Gastroesophageal sphincter (tissue), 4 donors: ENCODE data around the gene RPRM. TPM values are rescaled to one million over a fixed set of nuclear protein-coding genes. Genes with fewer than 3 reads are reported as not detected.

Source experiments
- ATAC-seq: fragments of 150-250 bp; one replicate; pipeline ENCODE4 v1.9.1; 2016; ENCODE audit warnings: mild to moderate bottlenecking, moderate library complexity
- H3K27ac ChIP-seq, 4 donors: fragments of 200-600 bp; sonication (generic) in 3 of 4; 1 replicate in 3 of 4; 2 replicates in 1 of 4; pipeline ENCODE4 v1.5.1; 2016 to 2019
- H3K27me3 ChIP-seq: fragments of 200-600 bp; sonication (generic); one replicate; pipeline ENCODE4 v1.5.1; 2019
- H3K36me3 ChIP-seq, 2 donors: fragments of 200-600 bp; sonication (generic); one replicate each; pipeline ENCODE4 v1.5.1; 2019; ENCODE audit warnings: control low read depth in 1 of 2
- H3K4me1 ChIP-seq, 3 donors: fragments of 200-600 bp; sonication (generic); 1 replicate in 2 of 3; 2 replicates in 1 of 3; pipeline ENCODE4 v1.5.1; 2016 to 2019; ENCODE audit warnings: control low read depth in 2 of 3
- H3K4me3 ChIP-seq, 2 donors: fragments of 200-600 bp; sonication (generic); one replicate each; pipeline ENCODE4 v1.5.1; 2019; ENCODE audit warnings: mild to moderate bottlenecking in 1 of 2, moderate library complexity in 1 of 2
- H3K9me3 ChIP-seq, 3 donors: fragments of 200-600 bp; sonication (generic); one replicate each; pipeline ENCODE4 v1.5.1; 2017 to 2019; ENCODE audit warnings: control low read depth in 2 of 3
- EP300 ChIP-seq: sonication (generic); formaldehyde crosslinking; IDR thresholded peaks from one replicate; pipeline ENCODE4 v1.6.1; 2017; ENCODE audit warnings: antibody characterized with exemption, mild to moderate bottlenecking
- POLR2A ChIP-seq, 2 donors: fragments of 450-650 bp; IDR thresholded peaks; one replicate each; pipeline ENCODE4 v1.6.1; 2017; ENCODE audit warnings: antibody characterized with exemption in 2 of 2, mild to moderate bottlenecking in 2 of 2, moderate library complexity in 1 of 2
- POLR2AphosphoS5 ChIP-seq: sonication (generic); formaldehyde crosslinking; IDR thresholded peaks from one replicate; pipeline ENCODE4 v1.6.1; 2017; ENCODE audit warnings: antibody characterized with exemption
- WGBS, 2 donors: methylation state at CpG; one replicate each; pipeline ENCODE4 v1.1.5; 2018; ENCODE audit warnings: low coverage in 1 of 2; 5-methylcytosine and 5-hydroxymethylcytosine counted together
- total RNA-seq, 4 donors: library from RNA; depleted of rRNA; stranded (reverse); fragments of >200 nt; gene quantifications; one replicate each; pipeline ENCODE4 v1.1.0, GENCODE V29; 2016
- TF ChIP-seq, protein P1 (sequence below), 4 experiments: fragments of 200-600 bp in 2 of 4; fragments of 450-650 bp in 2 of 4; sonication (generic) in 1 of 4; IDR thresholded peaks; one replicate each; pipeline ENCODE4 v1.5.1; 2017 to 2019; ENCODE audit warnings: antibody characterized with exemption in 4 of 4, mild to moderate bottlenecking in 2 of 4, moderate library complexity in 2 of 4

Gene RPRM
- total RNA-seq, 4 donors from 2014 or later, result 1.2 to 6.6 (median 3.9) TPM

DNA sequence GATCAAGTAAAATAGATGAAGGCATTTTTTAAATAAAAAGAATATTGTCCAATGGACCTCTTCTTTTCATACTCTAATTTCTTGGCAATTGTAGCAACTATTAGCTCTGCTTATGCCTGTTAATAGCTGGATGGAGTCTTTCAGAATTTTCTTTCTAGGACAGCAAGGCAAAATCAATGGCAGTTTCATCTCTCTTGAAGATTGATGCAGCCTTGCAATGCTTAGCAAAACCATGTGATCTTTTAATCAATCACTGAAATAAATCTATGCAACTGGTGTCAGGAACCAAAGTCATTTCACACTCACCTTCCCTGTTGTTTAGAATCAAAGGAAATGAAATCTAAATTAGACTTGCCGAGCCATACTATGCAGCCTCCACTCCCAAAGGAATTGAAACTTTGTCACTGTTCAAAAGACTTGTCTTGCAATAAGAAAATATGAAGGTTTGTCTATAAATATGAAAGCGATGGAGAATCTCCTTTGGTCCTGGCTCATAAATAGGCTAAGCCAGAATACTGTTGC, 16.2 kb downstream of the RPRM start:
- 59 to 70% methylated on average over 2 of the region's 2 CpGs for WGBS, 2 donors
- TF ChIP-seq POLR2AphosphoS5, result no peak
- TF ChIP-seq POLR2A (IDR thresholded peaks at IDR 0.05), result no peak
- TF ChIP-seq EP300, result no peak
- TF ChIP-seq, protein P1, sequence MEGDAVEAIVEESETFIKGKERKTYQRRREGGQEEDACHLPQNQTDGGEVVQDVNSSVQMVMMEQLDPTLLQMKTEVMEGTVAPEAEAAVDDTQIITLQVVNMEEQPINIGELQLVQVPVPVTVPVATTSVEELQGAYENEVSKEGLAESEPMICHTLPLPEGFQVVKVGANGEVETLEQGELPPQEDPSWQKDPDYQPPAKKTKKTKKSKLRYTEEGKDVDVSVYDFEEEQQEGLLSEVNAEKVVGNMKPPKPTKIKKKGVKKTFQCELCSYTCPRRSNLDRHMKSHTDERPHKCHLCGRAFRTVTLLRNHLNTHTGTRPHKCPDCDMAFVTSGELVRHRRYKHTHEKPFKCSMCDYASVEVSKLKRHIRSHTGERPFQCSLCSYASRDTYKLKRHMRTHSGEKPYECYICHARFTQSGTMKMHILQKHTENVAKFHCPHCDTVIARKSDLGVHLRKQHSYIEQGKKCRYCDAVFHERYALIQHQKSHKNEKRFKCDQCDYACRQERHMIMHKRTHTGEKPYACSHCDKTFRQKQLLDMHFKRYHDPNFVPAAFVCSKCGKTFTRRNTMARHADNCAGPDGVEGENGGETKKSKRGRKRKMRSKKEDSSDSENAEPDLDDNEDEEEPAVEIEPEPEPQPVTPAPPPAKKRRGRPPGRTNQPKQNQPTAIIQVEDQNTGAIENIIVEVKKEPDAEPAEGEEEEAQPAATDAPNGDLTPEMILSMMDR (IDR thresholded peaks at IDR 0.05), result no peak
- no peaks in the 10 kb centered on the region for H3K36me3 ChIP-seq
- ATAC-seq, result no peak
- no peaks in the 10 kb centered on the region for H3K4me1 ChIP-seq
- no peak overlapping the region for H3K4me3 ChIP-seq
- H3K27ac ChIP-seq, result no peak overlapping the region
- no peaks in the 10 kb centered on the region for H3K9me3 ChIP-seq
- H3K27me3 ChIP-seq, result no peaks in the 10 kb centered on the region

DNA sequence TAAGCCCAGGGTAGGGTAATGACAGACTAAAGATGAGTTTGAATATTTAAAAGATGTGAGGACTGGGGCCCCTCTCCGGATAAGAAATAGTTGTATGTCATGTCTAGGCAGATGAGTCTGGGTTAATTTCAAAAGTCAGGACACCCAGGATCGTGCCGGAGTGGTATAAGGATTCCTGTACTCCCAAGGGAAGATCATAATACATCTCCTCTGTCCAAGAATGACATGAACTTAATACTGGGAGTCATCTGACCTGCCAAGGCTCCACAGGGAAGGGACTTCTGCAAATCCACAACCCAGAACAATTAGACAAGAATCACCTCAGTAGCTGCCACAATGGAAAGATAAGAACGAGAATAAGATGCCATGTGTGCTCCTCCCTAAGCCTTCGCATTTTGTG, 17.1 kb downstream of the RPRM start:
- Histone ChIP-seq H3K4me1 (no peaks in the 10 kb centered on the region), H3K27ac (no peak overlapping the region), H3K9me3 (no peaks in the 10 kb centered on the region), H3K27me3 (no peaks in the 10 kb centered on the region), H3K4me3 (no peak overlapping the region), H3K36me3 (no peaks in the 10 kb centered on the region)
- TF ChIP-seq EP300 (no peak), POLR2AphosphoS5 (no peak), POLR2A (IDR thresholded peaks at IDR 0.05) (no peak)
- TF ChIP-seq, protein P1 (IDR thresholded peaks at IDR 0.05), result no peak
- 77 to 87% methylated on average over 5 of the region's 5 CpGs for WGBS, 2 donors
- ATAC-seq, result no peak

DNA sequence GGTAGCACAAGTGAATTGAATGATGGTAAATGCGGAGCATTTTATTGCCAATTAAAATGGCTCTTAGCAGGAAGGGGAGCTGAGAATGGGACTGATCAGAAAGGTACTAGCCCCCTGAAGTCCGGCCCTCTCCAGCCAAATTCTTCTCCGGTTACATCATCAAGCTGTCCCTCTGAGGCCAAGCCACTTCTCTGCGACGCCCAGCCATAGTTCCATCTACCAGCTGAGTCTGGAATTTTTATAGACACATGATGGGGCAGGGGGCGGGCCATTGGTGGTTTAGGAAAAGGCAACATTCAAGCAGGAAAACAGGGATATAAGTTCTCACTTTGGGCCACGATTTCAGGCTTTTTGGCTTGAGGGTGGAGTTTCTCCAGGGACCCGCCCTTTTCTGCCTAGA, 22.7 kb downstream of the RPRM start:
- WGBS, 2 donors, result 69 to 73% methylated on average over 4 to 6 of the region's 8 CpGs
- Histone ChIP-seq H3K4me1 (no peaks in the 10 kb centered on the region), H3K27ac (no peak overlapping the region), H3K36me3 (no peaks in the 10 kb centered on the region), H3K9me3 (no peaks in the 10 kb centered on the region), H3K4me3 (no peak overlapping the region), H3K27me3 (no peaks in the 10 kb centered on the region)
- no peak for ATAC-seq
- TF ChIP-seq EP300 (no peak), POLR2AphosphoS5 (no peak), POLR2A (IDR thresholded peaks at IDR 0.05) (no peak)
- TF ChIP-seq, protein P1 (IDR thresholded peaks at IDR 0.05), result no peak

DNA sequence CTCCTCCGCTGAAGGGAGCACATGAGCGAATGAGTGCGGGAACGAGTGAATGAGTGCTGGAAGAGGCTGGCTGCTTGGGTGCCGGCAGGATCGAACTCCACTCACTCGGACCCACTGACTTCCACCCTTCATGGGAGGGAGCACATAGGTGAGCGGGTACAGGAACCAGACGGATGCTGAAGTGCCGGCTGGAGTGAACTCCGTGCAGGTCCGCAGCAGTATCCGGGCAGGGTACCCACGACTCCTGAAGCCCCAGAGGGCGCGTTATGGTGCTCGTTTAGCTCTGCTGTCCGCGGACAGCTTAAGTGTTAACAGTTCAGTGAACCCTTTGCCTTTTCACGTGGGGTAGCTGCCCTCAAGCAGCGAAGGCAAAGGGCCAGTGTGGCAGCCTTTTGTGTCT, 23.2 kb downstream of the RPRM start:
- Histone ChIP-seq H3K4me1 (no peaks in the 10 kb centered on the region), H3K36me3 (no peaks in the 10 kb centered on the region), H3K27ac (no peak overlapping the region), H3K9me3 (no peaks in the 10 kb centered on the region), H3K4me3 (no peak overlapping the region), H3K27me3 (no peaks in the 10 kb centered on the region)
- 88 to 95% methylated on average over 4 to 13 of the region's 21 CpGs for WGBS, 2 donors
- no peak for ATAC-seq
- TF ChIP-seq POLR2AphosphoS5, result no peak
- TF ChIP-seq, protein P1 (IDR thresholded peaks at IDR 0.05), result no peak
- no peak for TF ChIP-seq EP300
- TF ChIP-seq POLR2A (IDR thresholded peaks at IDR 0.05), result no peak

DNA sequence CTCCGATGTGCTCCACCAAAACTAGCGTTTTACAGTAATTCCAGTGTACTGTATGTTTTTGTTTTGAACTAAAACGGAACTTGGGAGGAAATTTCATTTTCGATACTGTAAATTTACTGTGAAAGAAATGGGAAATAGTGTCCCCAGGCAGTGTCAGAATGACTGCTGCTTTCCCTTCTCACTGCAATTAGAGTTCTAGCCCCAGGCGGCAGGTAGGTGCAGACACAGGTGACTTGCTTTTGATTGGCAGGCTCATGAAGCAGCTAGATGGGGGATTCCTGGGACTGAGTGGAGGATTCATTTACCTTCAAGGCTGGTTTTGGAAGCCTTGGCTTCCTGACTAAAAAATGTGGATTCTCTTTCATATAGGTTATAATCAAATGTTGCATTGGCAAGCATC, 27.0 kb downstream of the RPRM start:
- Histone ChIP-seq H3K27me3 (no peaks in the 10 kb centered on the region), H3K36me3 (no peaks in the 10 kb centered on the region), H3K27ac (no peak overlapping the region), H3K9me3 (no peaks in the 10 kb centered on the region), H3K4me3 (no peak overlapping the region), H3K4me1 (no peaks in the 10 kb centered on the region)
- TF ChIP-seq POLR2A (IDR thresholded peaks at IDR 0.05), result no peak
- TF ChIP-seq POLR2AphosphoS5, result no peak
- TF ChIP-seq, protein P1 (IDR thresholded peaks at IDR 0.05), result no peak
- no peak for TF ChIP-seq EP300
- no peak for ATAC-seq
- WGBS, 2 donors, result 82 to 94% methylated on average over 5 of the region's 5 CpGs
